Umbilical cord (tissue), 2 donors: ENCODE data around the gene TTLL11. TPM values are rescaled to one million over a fixed set of nuclear protein-coding genes. Genes with fewer than 3 reads are reported as not detected.
"Not testable (repeated sequence)": the region's sequence is repeated elsewhere in the genome, so short reads cannot be mapped to it uniquely, and the experiment has no call there.

ENCODE experiments used
- DNase-seq: peaks from one replicate; pipeline ENCODE4 v3.0.0-alpha.2; 2015; ENCODE audit warnings: low spot score
- total RNA-seq: library from RNA; depleted of rRNA; stranded (reverse); fragments of >200 nt; gene quantifications from one replicate; pipeline ENCODE4 v1.2.3, GENCODE V29; 2014; ENCODE audit warnings: low replicate concordance; ENCODE audit not compliant: insufficient read depth

TTLL11 gene
- total RNA-seq, 1 donor from 2014 or later, result 8.9 TPM

- DNase-seq, result no peak
Observed at GRCh38 chr9:122085260-122085659, 7.8 kb downstream of the TTLL11 start.

GRCh38 chr9:122084026-122084675 is 9.0 kb downstream of the TTLL11 start:
- DNase-seq, result no peak

GRCh38 chr9:122080986-122081385 is 12.1 kb downstream of the TTLL11 start:
- DNase-seq, result no peak

- no peak for DNase-seq
Observed at GRCh38 chr9:122078557-122078956, 14.6 kb downstream of the TTLL11 start.

GRCh38 chr9:122076773-122077172 is 16.3 kb downstream of the TTLL11 start:
- no peak for DNase-seq

- no peak for DNase-seq
Observed at GRCh38 chr9:122076117-122076516, 17.0 kb downstream of the TTLL11 start.

GRCh38 chr9:122075135-122076030 is 17.7 kb downstream of the TTLL11 start:
- DNase-seq, result peak; percentile 84

GRCh38 chr9:122071715-122072114 is 21.4 kb downstream of the TTLL11 start:
- DNase-seq, result no peak

- DNase-seq, result no peak
Observed at GRCh38 chr9:122070728-122071515, 22.2 kb downstream of the TTLL11 start.

GRCh38 chr9:122066680-122067079 is 26.4 kb downstream of the TTLL11 start:
- DNase-seq, result not testable (repeated sequence)

GRCh38 chr9:122065923-122066629 is 27.0 kb downstream of the TTLL11 start:
- no peak for DNase-seq

GRCh38 chr9:122060481-122060880 is 32.6 kb downstream of the TTLL11 start:
- no peak for DNase-seq

GRCh38 chr9:122059955-122060324 is 33.2 kb downstream of the TTLL11 start:
- DNase-seq, result no peak

- DNase-seq, result no peak
Observed at GRCh38 chr9:122059214-122059954, 33.7 kb downstream of the TTLL11 start.

- no peak for DNase-seq
Observed at GRCh38 chr9:122058709-122059108, 34.4 kb downstream of the TTLL11 start.

GRCh38 chr9:122058051-122058450 is 35.1 kb downstream of the TTLL11 start:
- DNase-seq, result no peak

GRCh38 chr9:122057211-122057610 is 35.9 kb downstream of the TTLL11 start:
- DNase-seq, result no peak

- no peak for DNase-seq
Observed at GRCh38 chr9:122056484-122056883, 36.6 kb downstream of the TTLL11 start.

GRCh38 chr9:122055701-122056100 is 37.4 kb downstream of the TTLL11 start:
- DNase-seq, result no peak

GRCh38 chr9:122053567-122054350 is 39.3 kb downstream of the TTLL11 start:
- no peak for DNase-seq
